GM12892 (cell line): ENCODE data around the gene RPL10A.

Experiments used
- DNase-seq: peaks from one replicate; pipeline ENCODE4 v3.0.0; 2011; ENCODE audit not compliant: insufficient read length
- FAIRE-seq: peaks from 2 replicates; lab custom pipeline; 2011; peaks lifted over from hg19 to GRCh38; lab: Jason Lieb, UNC
- POLR2A ChIP-seq: IDR thresholded peaks from 2 replicates; pipeline ENCODE4 v1.6.1; 2011; ENCODE audit warnings: low read depth, low read length, control low read depth
- POLR2AphosphoS5 ChIP-seq: IDR thresholded peaks from 2 replicates; pipeline ENCODE4 v1.6.1; 2011; ENCODE audit warnings: low read depth, low read length, control low read depth
- TAF1 ChIP-seq: IDR thresholded peaks from 2 replicates; pipeline ENCODE4 v1.6.1; 2011; ENCODE audit warnings: low read depth, mild to moderate bottlenecking, control low read depth, low read length, borderline replicate concordance

RPL10A gene

GRCh38 chr6:35451354-35452182 is 16.6 kb upstream of the RPL10A start:
- no peak for FAIRE-seq
- no peak for DNase-seq
- TF ChIP-seq TAF1 (no peak), POLR2AphosphoS5 (no peak), POLR2A (no peak)

- peak; percentile 92 for DNase-seq
- FAIRE-seq: peak; percentile 90
- TF ChIP-seq TAF1 (no peak), POLR2AphosphoS5 (no peak), POLR2A (no peak)
Measured at GRCh38 chr6:35452183-35453090, 15.8 kb upstream of the RPL10A start, which contains the start of gene FANCE. FANCE (plus strand) TSS chr6:35452338; CDS start chr6:35452546, 208 bp downstream.

DNA sequence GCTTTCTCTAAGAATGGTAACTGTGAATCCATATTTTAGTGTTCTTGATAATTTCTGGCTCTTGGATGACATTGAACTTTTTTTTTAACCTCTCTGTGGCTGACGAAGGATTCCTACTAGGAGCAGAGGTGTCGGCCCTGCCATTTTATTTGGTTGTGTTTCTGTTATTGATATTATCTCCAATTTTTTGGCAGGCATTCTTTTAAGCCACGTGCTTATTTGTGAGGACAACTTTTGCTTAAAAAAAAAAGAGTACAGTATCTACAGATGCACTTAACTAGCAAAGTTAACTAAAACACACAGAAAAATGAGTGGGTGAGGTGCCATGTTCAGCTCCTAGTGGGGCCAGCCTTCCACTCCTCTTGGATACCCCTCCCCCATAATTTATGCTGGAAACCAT is 15.0 kb upstream of the RPL10A start:
- no peak for DNase-seq
- FAIRE-seq: no peak
- no peak for TF ChIP-seq POLR2A
- TF ChIP-seq TAF1: no peak
- no peak for TF ChIP-seq POLR2AphosphoS5

DNA sequence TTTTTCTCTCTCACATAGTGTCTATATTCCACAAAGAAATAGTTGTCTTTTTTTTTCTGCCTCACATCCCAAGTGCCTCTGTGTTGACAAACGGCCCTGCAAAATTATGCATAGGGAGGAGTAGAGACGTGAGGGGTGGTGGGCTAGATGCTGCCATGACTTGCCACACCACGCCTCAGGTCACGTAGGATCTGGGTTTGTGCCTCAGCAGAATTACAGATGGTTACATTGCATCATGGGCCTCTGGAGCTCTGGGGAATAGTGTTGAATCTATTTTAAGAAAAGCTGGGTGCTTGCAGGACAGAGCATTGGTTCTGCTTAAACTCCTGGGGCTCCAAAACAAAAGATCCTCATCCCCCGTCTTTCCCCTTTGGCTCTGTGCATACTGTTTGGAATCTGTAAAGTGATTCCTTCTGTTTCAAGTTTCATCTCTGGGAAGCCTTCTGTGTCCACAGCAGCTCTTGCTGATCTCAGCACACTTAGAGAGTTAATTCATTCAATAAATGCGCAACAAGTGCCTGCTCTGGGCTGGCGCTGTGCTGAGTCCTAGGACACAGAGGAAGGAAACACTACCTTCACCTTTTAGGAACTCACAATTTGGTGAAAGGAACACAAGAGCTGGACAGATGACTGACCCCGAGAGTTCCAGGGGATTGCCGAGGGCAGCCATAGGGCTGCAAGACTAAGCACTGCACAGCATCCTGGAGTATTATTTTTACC is 13.7 kb upstream of the RPL10A start:
- FAIRE-seq (no peak), DNase-seq (no peak)
- TF ChIP-seq POLR2AphosphoS5: no peak
- TF ChIP-seq POLR2A: no peak
- no peak for TF ChIP-seq TAF1

GRCh38 chr6:35457907-35458306 is 10.3 kb upstream of the RPL10A start:
- FAIRE-seq (no peak), DNase-seq (no peak)
- no peak for TF ChIP-seq TAF1
- TF ChIP-seq POLR2AphosphoS5: no peak

GRCh38 chr6:35461270-35461669 is 6.9 kb upstream of the RPL10A start:
- TF ChIP-seq POLR2AphosphoS5: no peak
- no peak for TF ChIP-seq POLR2A
- DNase-seq: no peak
- FAIRE-seq: no peak

DNA sequence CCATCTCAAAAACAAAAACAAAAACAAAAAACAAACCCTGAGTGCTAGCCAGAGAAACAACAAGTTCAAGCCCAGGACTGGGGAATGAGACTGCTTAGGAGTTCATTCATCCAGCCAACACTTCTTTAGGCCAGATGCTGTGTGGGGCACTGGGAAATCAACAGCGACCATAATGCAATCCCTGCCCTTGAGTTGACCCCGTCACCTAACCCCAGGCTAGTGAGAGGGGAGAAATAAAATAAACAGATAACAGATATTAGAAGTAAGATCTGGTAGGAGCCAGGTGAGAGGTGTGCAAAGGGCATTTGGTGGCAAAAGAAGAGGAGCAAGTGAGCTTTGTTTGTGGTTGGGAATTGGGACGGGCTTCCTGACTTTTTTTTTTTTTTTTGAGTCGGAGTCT is 4.9 kb upstream of the RPL10A start:
- TF ChIP-seq POLR2A (no peak), POLR2AphosphoS5 (no peak), TAF1 (no peak)
- DNase-seq (no peak), FAIRE-seq (no peak)

- DNase-seq (no peak), FAIRE-seq (no peak)
- TF ChIP-seq POLR2AphosphoS5: no peak
- TF ChIP-seq POLR2A: no peak
- TF ChIP-seq TAF1: no peak
Measured at GRCh38 chr6:35465646-35466045, 2.6 kb upstream of the RPL10A start.

GRCh38 chr6:35468980-35469750 is 964 bp downstream of the RPL10A start:
- no peak for DNase-seq
- TF ChIP-seq POLR2AphosphoS5: no peak
- TF ChIP-seq POLR2A: no peak
- no peak for TF ChIP-seq TAF1
- FAIRE-seq: no peak
